Muscle layer of colon (tissue), 2 donors: ENCODE results near the gene PPFIA4.

Experiments used
- H3K27ac ChIP-seq: one replicate; pipeline ENCODE4 v1.7.0; 2013; ENCODE audit warnings: low read depth, mild to moderate bottlenecking, low read length, moderate library complexity
- H3K27me3 ChIP-seq, 2 donors: one replicate each; pipeline ENCODE4 v1.7.0; 2013; ENCODE audit warnings: low read length in 2 of 2, mild to moderate bottlenecking in 2 of 2; ENCODE audit not compliant: insufficient read depth in 2 of 2, control insufficient read depth in 1 of 2
- H3K36me3 ChIP-seq: one replicate; pipeline ENCODE4 v1.7.0; 2013; ENCODE audit warnings: mild to moderate bottlenecking, low read length; ENCODE audit not compliant: insufficient read depth
- H3K4me1 ChIP-seq: one replicate; pipeline ENCODE4 v1.7.0; 2013; ENCODE audit warnings: mild to moderate bottlenecking, low read length; ENCODE audit not compliant: insufficient read depth
- H3K4me3 ChIP-seq, 2 donors: one replicate each; pipeline ENCODE4 v1.7.0; 2013; ENCODE audit warnings: low read length in 2 of 2, low read depth in 1 of 2, mild to moderate bottlenecking in 1 of 2, moderate library complexity in 1 of 2
- H3K9ac ChIP-seq: one replicate; pipeline ENCODE4 v1.7.0; 2013; ENCODE audit warnings: low read length
- H3K9me3 ChIP-seq: one replicate; pipeline ENCODE4 v1.7.0; 2013; ENCODE audit warnings: mild to moderate bottlenecking, low read length
- donor health status: abdominal sarcoma.
- donor health status: Adenocarcinoma of cecum.

Gene PPFIA4

GRCh38 chr1:203081465-203082230 is 55.4 kb downstream of the PPFIA4 start:
- no peak overlapping the region for H3K4me3 ChIP-seq
- H3K9ac ChIP-seq: no peak overlapping the region
- no peaks in the 10 kb centered on the region for H3K36me3 ChIP-seq
- no peaks in the 10 kb centered on the region for H3K4me1 ChIP-seq
- no peaks in the 10 kb centered on the region for H3K9me3 ChIP-seq
- H3K27me3 ChIP-seq: no peaks in the 10 kb centered on the region
- no peak overlapping the region for H3K27ac ChIP-seq

- Histone ChIP-seq H3K4me1 (no peaks in the 10 kb centered on the region), H3K27me3 (no peaks in the 10 kb centered on the region), H3K4me3 (no peak overlapping the region), H3K9ac (no peak overlapping the region), H3K9me3 (no peaks in the 10 kb centered on the region), H3K36me3 (no peaks in the 10 kb centered on the region), H3K27ac (no peak overlapping the region)
Observed at GRCh38 chr1:203082231-203082505, 55.9 kb downstream of the PPFIA4 start.

- no peak overlapping the region for H3K9ac ChIP-seq
- no peak overlapping the region for H3K27ac ChIP-seq
- H3K9me3 ChIP-seq: no peaks in the 10 kb centered on the region
- no peak overlapping the region for H3K4me3 ChIP-seq
- H3K36me3 ChIP-seq: no peaks in the 10 kb centered on the region
- no peaks in the 10 kb centered on the region for H3K27me3 ChIP-seq
- H3K4me1 ChIP-seq: no peaks in the 10 kb centered on the region
Observed at GRCh38 chr1:203082571-203083462, 56.5 kb downstream of the PPFIA4 start.

- H3K4me1 ChIP-seq: no peaks in the 10 kb centered on the region
- no peaks in the 10 kb centered on the region for H3K27me3 ChIP-seq
- no peak overlapping the region for H3K27ac ChIP-seq
- H3K9ac ChIP-seq: no peak overlapping the region
- H3K9me3 ChIP-seq: no peaks in the 10 kb centered on the region
- no peak overlapping the region for H3K4me3 ChIP-seq
- H3K36me3 ChIP-seq: no peaks in the 10 kb centered on the region
Observed at GRCh38 chr1:203083463-203083921, 57.2 kb downstream of the PPFIA4 start.

GRCh38 chr1:203084588-203085527 is 58.6 kb downstream of the PPFIA4 start:
- Histone ChIP-seq H3K9me3 (no peaks in the 10 kb centered on the region), H3K27me3 (no peaks in the 10 kb centered on the region), H3K36me3 (no peaks in the 10 kb centered on the region), H3K4me3 (no peak overlapping the region), H3K9ac (no peak overlapping the region), H3K27ac (no peak overlapping the region), H3K4me1 (no peaks in the 10 kb centered on the region)

- Histone ChIP-seq H3K27me3 (no peaks in the 10 kb centered on the region), H3K36me3 (no peaks in the 10 kb centered on the region), H3K27ac (no peak within 1 kb of the TSS), H3K4me3 (no peak within 1 kb of the TSS), H3K4me1 (no peaks in the 10 kb centered on the region), H3K9ac (no peak within 1 kb of the TSS), H3K9me3 (no peaks in the 10 kb centered on the region)
Observed at GRCh38 chr1:203085528-203086406, 59.5 kb downstream of the PPFIA4 start, which contains the start of gene MYOG. Gene MYOG, minus strand, starts transcription at chr1:203086012. Its CDS starts 51 bp downstream, at chr1:203085961.

GRCh38 chr1:203086992-203087763 is 60.9 kb downstream of the PPFIA4 start:
- no peak overlapping the region for H3K27ac ChIP-seq
- H3K36me3 ChIP-seq: no peaks in the 10 kb centered on the region
- H3K27me3 ChIP-seq: no peaks in the 10 kb centered on the region
- H3K9me3 ChIP-seq: no peaks in the 10 kb centered on the region
- no peaks in the 10 kb centered on the region for H3K4me1 ChIP-seq
- H3K9ac ChIP-seq: no peak overlapping the region
- H3K4me3 ChIP-seq: no peak overlapping the region

GRCh38 chr1:203088441-203088840 is 62.1 kb downstream of the PPFIA4 start:
- Histone ChIP-seq H3K4me1 (no peaks in the 10 kb centered on the region), H3K27ac (no peak overlapping the region), H3K27me3 (no peaks in the 10 kb centered on the region)

GRCh38 chr1:203089001-203089650 is 62.8 kb downstream of the PPFIA4 start:
- no peak overlapping the region for H3K9ac ChIP-seq
- no peaks in the 10 kb centered on the region for H3K4me1 ChIP-seq
- H3K36me3 ChIP-seq: no peaks in the 10 kb centered on the region
- H3K9me3 ChIP-seq: no peaks in the 10 kb centered on the region
- H3K27ac ChIP-seq: no peak overlapping the region
- H3K4me3 ChIP-seq: no peak overlapping the region
- H3K27me3 ChIP-seq: no peaks in the 10 kb centered on the region

More at GRCh38 chr1:203088441-203088840, 62.1 kb downstream of the PPFIA4 start:
- Histone ChIP-seq H3K9ac (no peak overlapping the region), H3K4me3 (no peak overlapping the region), H3K36me3 (no peaks in the 10 kb centered on the region), H3K9me3 (no peaks in the 10 kb centered on the region)
